ENCODE measurements around the gene ATP10B. TPM values are rescaled to one million over a fixed set of nuclear protein-coding genes. Genes with fewer than 3 reads are reported as not detected.

ATP10B gene
- polyA plus RNA-seq, 1 donor (not counting 4 experiments of a cell fraction or from before 2014, with no cell fraction given), result 0.25 TPM

DNA sequence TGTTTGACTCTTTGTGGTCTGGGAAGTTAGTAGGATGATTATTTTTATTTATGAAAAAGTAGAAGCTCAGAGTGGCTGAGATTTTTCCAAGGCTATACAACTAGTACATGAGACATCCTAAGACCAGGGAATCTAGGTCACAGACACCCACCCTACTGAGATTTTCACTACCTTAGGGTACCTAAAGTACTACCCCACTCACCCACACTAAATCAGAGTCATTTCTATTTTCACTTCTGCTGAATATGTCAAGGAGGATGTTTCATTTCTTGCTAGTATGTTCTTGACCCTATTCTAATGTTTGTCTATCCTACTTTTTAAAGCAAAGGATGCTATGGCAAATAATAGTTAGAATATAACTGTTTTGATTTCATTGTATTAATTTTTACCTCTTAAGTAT lies 206.0 kb downstream of the ATP10B start:
- H4K20me1 ChIP-seq (ENCODE audit: control insufficient read depth, extremely low read depth, insufficient read depth, low read length), result no peaks in the 10 kb centered on the region
- no peak overlapping the region for H3K9ac ChIP-seq (ENCODE audit: control insufficient read depth, extremely low read depth, insufficient read depth, low read length)
- H2AFZ ChIP-seq (ENCODE audit: control insufficient read depth, low read length), result no peak overlapping the region
- FAIRE-seq (no peak), DNase-seq (ENCODE audit: low read depth, low spot score) (no peak)
- no peaks in the 10 kb centered on the region for H3K4me1 ChIP-seq (ENCODE audit: control insufficient read depth, extremely low read depth, insufficient read depth, low read length)
- no peaks in the 10 kb centered on the region for H3K27me3 ChIP-seq (ENCODE audit: control insufficient read depth, extremely low read depth, insufficient read depth, low read length)
- no peaks in the 10 kb centered on the region for H3K9me1 ChIP-seq (ENCODE audit: control insufficient read depth, extremely low read depth, insufficient read depth, low read length)
- H3K4me2 ChIP-seq (ENCODE audit: control insufficient read depth, extremely low read depth, insufficient read depth, low read depth, low read length), result no peak overlapping the region
- no peak for TF ChIP-seq EZH2 (IDR thresholded peaks at IDR 0.05; ENCODE audit: low read length)
- TF ChIP-seq, protein P1, sequence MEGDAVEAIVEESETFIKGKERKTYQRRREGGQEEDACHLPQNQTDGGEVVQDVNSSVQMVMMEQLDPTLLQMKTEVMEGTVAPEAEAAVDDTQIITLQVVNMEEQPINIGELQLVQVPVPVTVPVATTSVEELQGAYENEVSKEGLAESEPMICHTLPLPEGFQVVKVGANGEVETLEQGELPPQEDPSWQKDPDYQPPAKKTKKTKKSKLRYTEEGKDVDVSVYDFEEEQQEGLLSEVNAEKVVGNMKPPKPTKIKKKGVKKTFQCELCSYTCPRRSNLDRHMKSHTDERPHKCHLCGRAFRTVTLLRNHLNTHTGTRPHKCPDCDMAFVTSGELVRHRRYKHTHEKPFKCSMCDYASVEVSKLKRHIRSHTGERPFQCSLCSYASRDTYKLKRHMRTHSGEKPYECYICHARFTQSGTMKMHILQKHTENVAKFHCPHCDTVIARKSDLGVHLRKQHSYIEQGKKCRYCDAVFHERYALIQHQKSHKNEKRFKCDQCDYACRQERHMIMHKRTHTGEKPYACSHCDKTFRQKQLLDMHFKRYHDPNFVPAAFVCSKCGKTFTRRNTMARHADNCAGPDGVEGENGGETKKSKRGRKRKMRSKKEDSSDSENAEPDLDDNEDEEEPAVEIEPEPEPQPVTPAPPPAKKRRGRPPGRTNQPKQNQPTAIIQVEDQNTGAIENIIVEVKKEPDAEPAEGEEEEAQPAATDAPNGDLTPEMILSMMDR (optimal IDR thresholded peaks at IDR 0.05 in 1 of 3, IDR thresholded peaks at IDR 0.05 in 1 of 3, conservative IDR thresholded peaks at IDR 0.05 in 1 of 3; ENCODE audit: extremely low read depth in 1 of 3, insufficient read depth in 2 of 3, low read length in 3 of 3), result no peak
- no peak overlapping the region for H3K27ac ChIP-seq (ENCODE audit: control insufficient read depth, insufficient read depth, low read length)
- no peaks in the 10 kb centered on the region for H3K36me3 ChIP-seq (ENCODE audit: control insufficient read depth in 2 of 2, extremely low read depth in 1 of 2, insufficient read depth in 2 of 2, low read length in 2 of 2)
- no peak overlapping the region for H3K4me3 ChIP-seq (ENCODE audit: control insufficient read depth in 2 of 3, extremely low read depth in 1 of 3, insufficient read depth in 2 of 3, low read depth in 1 of 3, low read length in 3 of 3)
- H3K79me2 ChIP-seq (ENCODE audit: control insufficient read depth, insufficient read depth, low read length), result no peaks in the 10 kb centered on the region
- dilution Hi-C loops (cut with MboI; ENCODE audit: extremely low pct_ligation_motif_present, low sequenced_read_pairs), result no loop called here
- H3K9me3 ChIP-seq (ENCODE audit: control insufficient read depth, low read depth, low read length), result no peaks in the 10 kb centered on the region

DNA sequence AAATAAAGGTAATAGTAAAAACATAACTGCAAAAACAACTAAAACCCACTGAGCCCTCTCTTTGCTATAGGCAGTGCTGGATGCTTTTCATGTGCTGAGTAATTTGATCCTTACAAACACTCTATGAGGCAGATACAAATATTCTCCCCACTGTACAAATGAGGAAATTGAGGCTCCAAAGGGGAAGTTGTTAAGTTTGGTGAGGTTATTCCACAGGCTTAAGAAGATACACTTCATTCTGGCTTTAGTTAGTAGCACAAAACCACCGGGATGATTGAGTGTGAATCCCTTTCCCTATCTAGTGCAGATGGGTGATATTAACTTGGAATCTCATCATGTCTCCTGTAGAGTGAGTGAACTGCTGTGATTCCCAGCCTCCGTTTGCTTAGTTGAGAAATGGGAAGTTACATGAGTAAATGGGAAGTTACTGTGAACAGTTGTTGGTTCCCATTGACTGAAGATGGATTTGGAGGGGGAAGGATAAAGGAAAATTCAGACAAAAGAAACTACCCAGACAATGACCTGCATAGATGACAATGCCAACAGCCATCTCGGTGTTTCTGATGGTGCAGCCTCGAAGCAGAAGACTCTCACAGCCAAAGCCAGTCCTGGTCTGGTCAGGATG lies 208.3 kb downstream of the ATP10B start:
- Histone ChIP-seq H3K27ac (ENCODE audit: control insufficient read depth, insufficient read depth, low read length) (no peak overlapping the region), H3K27me3 (ENCODE audit: control insufficient read depth, extremely low read depth, insufficient read depth, low read length) (no peaks in the 10 kb centered on the region), H3K9ac (ENCODE audit: control insufficient read depth, extremely low read depth, insufficient read depth, low read length) (no peak overlapping the region), H3K4me3 (ENCODE audit: control insufficient read depth in 2 of 3, extremely low read depth in 1 of 3, insufficient read depth in 2 of 3, low read depth in 1 of 3, low read length in 3 of 3) (no peak overlapping the region), H3K36me3 (ENCODE audit: control insufficient read depth in 2 of 2, extremely low read depth in 1 of 2, insufficient read depth in 2 of 2, low read length in 2 of 2) (no peaks in the 10 kb centered on the region), H4K20me1 (ENCODE audit: control insufficient read depth, extremely low read depth, insufficient read depth, low read length) (no peaks in the 10 kb centered on the region), H2AFZ (ENCODE audit: control insufficient read depth, low read length) (no peak overlapping the region), H3K4me2 (ENCODE audit: control insufficient read depth, extremely low read depth, insufficient read depth, low read depth, low read length) (no peak overlapping the region), H3K4me1 (ENCODE audit: control insufficient read depth, extremely low read depth, insufficient read depth, low read length) (no peaks in the 10 kb centered on the region), H3K9me3 (ENCODE audit: control insufficient read depth, low read depth, low read length) (no peaks in the 10 kb centered on the region), H3K79me2 (ENCODE audit: control insufficient read depth, insufficient read depth, low read length) (no peaks in the 10 kb centered on the region), H3K9me1 (ENCODE audit: control insufficient read depth, extremely low read depth, insufficient read depth, low read length) (no peaks in the 10 kb centered on the region)
- FAIRE-seq, result no peak
- TF ChIP-seq, protein P1 (optimal IDR thresholded peaks at IDR 0.05 in 1 of 3, IDR thresholded peaks at IDR 0.05 in 1 of 3, conservative IDR thresholded peaks at IDR 0.05 in 1 of 3; ENCODE audit: extremely low read depth in 1 of 3, insufficient read depth in 2 of 3, low read length in 3 of 3), result no peak
- no peak for TF ChIP-seq EZH2 (IDR thresholded peaks at IDR 0.05; ENCODE audit: low read length)
- dilution Hi-C loops (cut with MboI; ENCODE audit: extremely low pct_ligation_motif_present, low sequenced_read_pairs), result no loop called here
- no peak for DNase-seq (ENCODE audit: low read depth, low spot score)

Data from keratinocyte (primary cell).